Femur (tissue), 1 donor: ENCODE data around the gene FGF22.

ENCODE experiments used
- DNase-seq: peaks from one replicate; pipeline ENCODE4 v3.0.0-alpha.2; 2017

The FGF22 gene

GRCh38 chr19:681029-682019, 41.6 kb downstream of the FGF22 start:
- DNase-seq = no peak

GRCh38 chr19:682678-683320, 43.1 kb downstream of the FGF22 start:
- no peak for DNase-seq

- no peak for DNase-seq
Measured at GRCh38 chr19:685454-685931, 45.8 kb downstream of the FGF22 start.

GRCh38 chr19:686589-687297, 47.1 kb downstream of the FGF22 start:
- no peak for DNase-seq

- DNase-seq = no peak
Measured at GRCh38 chr19:687569-688166, 48.0 kb downstream of the FGF22 start.

- no peak for DNase-seq
Measured at GRCh38 chr19:688214-688613, 48.5 kb downstream of the FGF22 start.

- no peak for DNase-seq
Measured at GRCh38 chr19:688992-689391, 49.3 kb downstream of the FGF22 start.

GRCh38 chr19:690203-690602, 50.5 kb downstream of the FGF22 start:
- DNase-seq = no peak
